Spleen (tissue), 11 donors: ENCODE results near the gene SDK2. TPM values are rescaled to one million over a fixed set of nuclear protein-coding genes. Genes with fewer than 3 reads are reported as not detected.
A peak's percentile ranks its signal among the peaks of the same experiment; 100 is the strongest.

Source experiments
- DNase-seq: peaks from one replicate; pipeline ENCODE4 v3.0.0-alpha.2; 2020
- H3K27ac ChIP-seq, 8 donors: fragments of 200-600 bp; sonication (generic) in 7 of 8; 1 replicate in 4 of 8; 2 replicates in 4 of 8; pipeline versions ENCODE4 v1.5.0 to v1.8.0; 2016 to 2021; ENCODE audit warnings: inconsistent platforms in 4 of 8, mild to moderate bottlenecking in 4 of 8, moderate library complexity in 1 of 8
- H3K27me3 ChIP-seq, 7 donors: fragments of 200-600 bp; sonication (generic) in 6 of 7; replicated peaks in 1 of 7; 1 replicate in 4 of 7; 2 replicates in 3 of 7; pipeline versions ENCODE4 v1.5.0 to v1.8.0; 2016 to 2021; ENCODE audit warnings: inconsistent platforms in 3 of 7, mild to moderate bottlenecking in 1 of 7
- H3K36me3 ChIP-seq, 6 donors: fragments of 200-600 bp; sonication (generic) in 5 of 6; 1 replicate in 4 of 6; 2 replicates in 2 of 6; pipeline versions ENCODE4 v1.5.0 to v1.8.0; 2016 to 2021; ENCODE audit warnings: inconsistent platforms in 2 of 6
- H3K4me1 ChIP-seq, 6 donors: fragments of 200-600 bp; sonication (generic) in 5 of 6; 1 replicate in 3 of 6; 2 replicates in 3 of 6; pipeline versions ENCODE4 v1.5.0 to v1.8.0; 2016 to 2021; ENCODE audit warnings: inconsistent platforms in 3 of 6
- H3K4me3 ChIP-seq, 8 donors: fragments of 200-600 bp; sonication (generic) in 7 of 8; 1 replicate in 4 of 8; 2 replicates in 4 of 8; pipeline versions ENCODE4 v1.5.0 to v1.8.0; 2016 to 2021; ENCODE audit warnings: inconsistent platforms in 4 of 8, mild to moderate bottlenecking in 4 of 8, moderate library complexity in 2 of 8
- H3K9me3 ChIP-seq, 8 donors: fragments of 200-600 bp; sonication (generic) in 7 of 8; 1 replicate in 4 of 8; 2 replicates in 4 of 8; pipeline versions ENCODE4 v1.5.0 to v1.8.0; 2016 to 2021; ENCODE audit warnings: inconsistent platforms in 4 of 8
- CTCF ChIP-seq, 11 experiments: fragments of 200-600 bp in 7 of 11; fragments of 450-650 bp in 4 of 11; sonication (generic) in 4 of 11; IDR thresholded peaks in 8 of 11; conservative IDR thresholded peaks in 3 of 11; 1 replicate in 7 of 11; 2 replicates in 4 of 11; pipeline versions ENCODE4 v1.4.0 to v1.8.0; 2016 to 2021; ENCODE audit warnings: antibody characterized with exemption in 11 of 11, inconsistent platforms in 4 of 11, mild to moderate bottlenecking in 1 of 11
- POLR2A ChIP-seq, 3 donors: fragments of 450-650 bp; IDR thresholded peaks; one replicate each; pipeline ENCODE4 v1.5.1; 2017; ENCODE audit warnings: antibody characterized with exemption in 3 of 3, mild to moderate bottlenecking in 1 of 3
- POLR2AphosphoS5 ChIP-seq, 3 donors: sonication (generic); formaldehyde crosslinking; IDR thresholded peaks; one replicate each; pipeline ENCODE4 v1.5.1; 2017; ENCODE audit warnings: antibody characterized with exemption in 3 of 3
- WGBS, 5 donors: extraction: QIAGEN DNeasy Blood & Tissue Kit in 3 of 5; methylation state at CpG; one replicate each; pipeline versions ENCODE4 v1.1.5 to v1.1.7; 2013 to 2018; 5-methylcytosine and 5-hydroxymethylcytosine counted together
- intact Hi-C: fragments of 100-400 bp; cut with DNase I; formaldehyde crosslinking; loops from one replicate; pipeline ENCODE4 v1.15.0; 2023; ENCODE audit warnings: low total_unique reads
- polyA plus RNA-seq, 3 donors: library from polyadenylated mRNA; stranded (reverse); fragments of 200-250 nt; gene quantifications; one replicate each; pipeline ENCODE4 v1.2.1, GENCODE V29; 2013
- total RNA-seq, 7 donors: library from RNA; depleted of rRNA in 3 of 7; stranded (reverse); fragments of >200 nt in 3 of 7; fragmentation: NEBNext Ultra II Directional in 4 of 7; extraction: Animal tissue kit (Norgen Biotek cat#: 25700) in 4 of 7; gene quantifications; one replicate each; pipeline versions ENCODE4 v1.1.0 to v1.2.1, GENCODE V29; 2016 to 2021
- donor health status: healthy with polysubstance abuse.
- donor health status: DM: no; HTN: no; CAD: no; lungs with moderate emphysema.
- donor health status: DM: no; HTN: no; CAD: no.
- donor health status: Bipolar disorder and iron deficiency.
- donor health status: healthy.
- donor health status: DM: no; HTN: no; CAD: no.
- donor health status: DM: yes; HTN: yes; CAD: no.

SDK2 gene
- total and polyA plus RNA-seq, 10 donors = 0.86 to 16.5 (median 9.7) TPM

- intact Hi-C loops = no loop called here
- no peaks in the 10 kb centered on the region for H3K36me3 ChIP-seq
- 68 to 98% (median 95%) methylated on average over 3 of the region's 3 CpGs for WGBS, 5 donors
- DNase-seq = no peak
- peaks cover 0 to 9% (median 4%) of the 10 kb centered on the region in 6 donors for H3K4me1 ChIP-seq
- peaks cover 0 to 12% (median 0%) of the 10 kb centered on the region in 7 donors for H3K27me3 ChIP-seq
- H3K9me3 ChIP-seq = peaks cover 0 to 20% (median 13%) of the 10 kb centered on the region in 8 donors
- no peak overlapping the region for H3K4me3 ChIP-seq
- no peak overlapping the region for H3K27ac ChIP-seq
- no peak for TF ChIP-seq POLR2A (IDR thresholded peaks at IDR 0.05)
- TF ChIP-seq POLR2AphosphoS5 (IDR thresholded peaks at IDR 0.05) = no peak
- TF ChIP-seq CTCF (IDR thresholded peaks at IDR 0.05 in 8 of 11, conservative IDR thresholded peaks at IDR 0.05 in 3 of 11) = no peak
Observed at GRCh38 chr17:73652886-73653480, 8.7 kb upstream of the SDK2 start.

DNA sequence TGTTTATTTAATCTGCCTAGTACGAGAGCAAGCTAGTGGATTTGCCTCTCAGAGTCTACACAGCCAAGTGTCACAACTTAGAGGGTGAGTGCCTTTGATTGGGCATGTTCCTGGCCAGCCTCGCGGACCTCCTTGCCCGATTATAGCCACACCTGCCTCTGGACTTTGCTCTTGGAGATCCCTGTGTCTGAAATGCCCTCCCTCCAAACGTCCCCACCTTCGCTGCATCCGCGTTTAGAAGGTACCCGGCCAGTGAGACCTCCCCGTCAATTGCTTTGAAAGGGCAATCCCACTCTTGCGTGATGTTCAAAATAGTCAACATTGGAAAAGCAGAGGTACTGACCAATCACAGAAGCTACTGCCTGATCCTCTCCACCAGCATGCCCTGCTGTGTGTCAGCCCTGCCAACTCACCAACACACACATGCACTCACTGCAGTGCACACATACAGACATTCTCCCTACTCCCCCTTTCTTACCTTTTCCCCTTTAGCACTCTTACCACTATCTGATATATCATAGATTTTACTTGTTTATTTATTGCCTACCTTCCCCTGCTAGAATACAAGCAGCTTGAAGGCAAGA, 6.5 kb upstream of the SDK2 start:
- intact Hi-C loops = no loop called here
- Histone ChIP-seq H3K4me1 (peaks cover 0 to 17% (median under 1%) of the 10 kb centered on the region in 6 donors), H3K9me3 (peaks cover 0 to 20% (median 13%) of the 10 kb centered on the region in 8 donors), H3K27ac (no peak overlapping the region), H3K36me3 (no peaks in the 10 kb centered on the region), H3K4me3 (no peak overlapping the region), H3K27me3 (peaks cover 0 to 28% (median 3%) of the 10 kb centered on the region in 7 donors)
- DNase-seq = no peak
- 88 to 92% (median 90%) methylated on average over 11 of the region's 11 CpGs for WGBS, 5 donors
- TF ChIP-seq POLR2A (IDR thresholded peaks at IDR 0.05) (no peak), POLR2AphosphoS5 (IDR thresholded peaks at IDR 0.05) (no peak), CTCF (IDR thresholded peaks at IDR 0.05 in 8 of 11, conservative IDR thresholded peaks at IDR 0.05 in 3 of 11) (no peak)

- Histone ChIP-seq H3K27ac (no peak overlapping the region), H3K36me3 (no peaks in the 10 kb centered on the region), H3K4me3 (no peak overlapping the region), H3K4me1 (peaks cover 0 to 22% (median 6%) of the 10 kb centered on the region in 6 donors), H3K27me3 (peaks cover 0 to 33% (median 7%) of the 10 kb centered on the region in 7 donors), H3K9me3 (peaks cover 0 to 20% (median 13%) of the 10 kb centered on the region in 8 donors)
- WGBS, 5 donors = 51 to 67% (median 54%) methylated on average over 2 of the region's 2 CpGs
- intact Hi-C loops = no loop called here
- TF ChIP-seq CTCF (IDR thresholded peaks at IDR 0.05 in 8 of 11, conservative IDR thresholded peaks at IDR 0.05 in 3 of 11) (peak in 6 of 11 experiments; percentile 16 to 46 (median 30)), POLR2A (IDR thresholded peaks at IDR 0.05) (no peak), POLR2AphosphoS5 (IDR thresholded peaks at IDR 0.05) (no peak)
- DNase-seq = no peak
Observed at GRCh38 chr17:73650140-73650539, 5.9 kb upstream of the SDK2 start.

DNA sequence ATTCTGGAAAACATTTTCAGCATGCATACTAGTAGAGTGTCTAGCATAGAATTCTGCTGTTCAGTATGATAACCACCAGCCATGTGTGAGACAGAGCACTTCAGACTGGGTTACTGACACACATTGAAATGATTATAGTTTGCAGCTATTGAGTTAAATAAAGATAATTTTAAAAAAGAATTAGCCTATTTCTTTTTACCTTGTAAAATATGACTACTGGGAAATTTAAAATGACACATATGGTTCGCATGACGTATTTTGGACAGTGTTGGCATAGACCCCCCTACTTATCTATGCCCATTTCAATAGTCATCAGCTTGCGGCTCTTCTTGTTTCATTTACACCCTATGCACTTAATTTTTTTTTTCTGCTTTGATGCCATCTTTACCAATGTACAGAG, 4.7 kb upstream of the SDK2 start:
- TF ChIP-seq POLR2AphosphoS5 (IDR thresholded peaks at IDR 0.05) (no peak), POLR2A (IDR thresholded peaks at IDR 0.05) (no peak), CTCF (IDR thresholded peaks at IDR 0.05 in 8 of 11, conservative IDR thresholded peaks at IDR 0.05 in 3 of 11) (no peak)
- intact Hi-C loops = no loop called here
- 93 to 98% (median 96%) methylated on average over 3 of the region's 3 CpGs for WGBS, 5 donors

More for the DNA sequence above, 4.7 kb upstream of the SDK2 start:
- Histone ChIP-seq H3K27me3 (peaks cover 0 to 45% (median 17%) of the 10 kb centered on the region in 7 donors), H3K4me3 (no peak overlapping the region), H3K27ac (no peak overlapping the region), H3K36me3 (no peaks in the 10 kb centered on the region), H3K4me1 (peaks cover 0 to 30% (median 13%) of the 10 kb centered on the region in 6 donors), H3K9me3 (peaks cover 0 to 12% (median 8%) of the 10 kb centered on the region in 8 donors)
- DNase-seq = no peak
